GM12878 (cell line): ENCODE data around the gene CAPN2.

Experiments used
- ZZZ3 ChIP-seq: IDR thresholded peaks from 2 replicates; pipeline ENCODE4 v1.6.1; 2011; ENCODE audit warnings: low read depth; ENCODE audit not compliant: control insufficient read depth, insufficient read length
- TF ChIP-seq, protein P1 (sequence below), 3 experiments: IDR thresholded peaks in 2 of 3; conservative IDR thresholded peaks in 1 of 3; 2 replicates each; pipeline ENCODE4 v1.5.1; 2011; ENCODE audit warnings: low read depth in 3 of 3, low read length in 3 of 3, mild to moderate bottlenecking in 3 of 3, control low read depth in 2 of 3, moderate library complexity in 2 of 3, inconsistent platforms in 1 of 3, mixed read lengths in 1 of 3; ENCODE audit not compliant: control insufficient read depth in 2 of 3, insufficient read depth in 1 of 3; ENCODE audit errors: extremely low read depth in 1 of 3

DNA sequence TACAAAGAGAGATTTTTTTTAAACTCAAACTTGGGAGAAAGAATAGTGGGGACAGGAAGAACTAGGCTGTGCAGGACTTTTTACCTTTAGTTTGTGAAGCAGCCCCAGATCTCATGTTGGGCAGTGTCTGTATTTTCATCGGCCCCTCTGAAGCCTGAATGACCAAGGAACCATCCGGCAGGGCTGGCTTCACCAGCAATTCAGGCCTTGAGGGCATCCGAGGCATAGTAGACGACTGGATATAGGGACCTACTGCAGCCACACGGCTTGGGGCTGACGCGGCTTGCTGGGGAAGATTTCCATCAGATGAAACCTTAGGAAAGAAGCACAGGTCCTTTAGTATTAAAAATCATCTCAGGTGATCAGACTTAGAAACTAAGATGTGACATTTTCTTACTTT lies 89.7 kb downstream of the CAPN2 start:
- TF ChIP-seq ZZZ3, result no peak
- TF ChIP-seq, protein P1, sequence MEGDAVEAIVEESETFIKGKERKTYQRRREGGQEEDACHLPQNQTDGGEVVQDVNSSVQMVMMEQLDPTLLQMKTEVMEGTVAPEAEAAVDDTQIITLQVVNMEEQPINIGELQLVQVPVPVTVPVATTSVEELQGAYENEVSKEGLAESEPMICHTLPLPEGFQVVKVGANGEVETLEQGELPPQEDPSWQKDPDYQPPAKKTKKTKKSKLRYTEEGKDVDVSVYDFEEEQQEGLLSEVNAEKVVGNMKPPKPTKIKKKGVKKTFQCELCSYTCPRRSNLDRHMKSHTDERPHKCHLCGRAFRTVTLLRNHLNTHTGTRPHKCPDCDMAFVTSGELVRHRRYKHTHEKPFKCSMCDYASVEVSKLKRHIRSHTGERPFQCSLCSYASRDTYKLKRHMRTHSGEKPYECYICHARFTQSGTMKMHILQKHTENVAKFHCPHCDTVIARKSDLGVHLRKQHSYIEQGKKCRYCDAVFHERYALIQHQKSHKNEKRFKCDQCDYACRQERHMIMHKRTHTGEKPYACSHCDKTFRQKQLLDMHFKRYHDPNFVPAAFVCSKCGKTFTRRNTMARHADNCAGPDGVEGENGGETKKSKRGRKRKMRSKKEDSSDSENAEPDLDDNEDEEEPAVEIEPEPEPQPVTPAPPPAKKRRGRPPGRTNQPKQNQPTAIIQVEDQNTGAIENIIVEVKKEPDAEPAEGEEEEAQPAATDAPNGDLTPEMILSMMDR (IDR thresholded peaks at IDR 0.05 in 2 of 3, conservative IDR thresholded peaks at IDR 0.05 in 1 of 3; ENCODE audit: control insufficient read depth in 2 of 3, extremely low read depth in 1 of 3, insufficient read depth in 1 of 3, low read depth in 3 of 3, low read length in 3 of 3), result no peak
